GM21360 (cell line): ENCODE measurements around the gene SOS1.

ENCODE experiments used
- ATAC-seq: cut with Tn5 transposase; IDR thresholded peaks from one replicate; pipeline ENCODE4 v1.9.1; 2021; ENCODE audit warnings: mild to moderate bottlenecking, moderate library complexity; ENCODE audit not compliant: unreplicated experiment

The SOS1 gene

DNA sequence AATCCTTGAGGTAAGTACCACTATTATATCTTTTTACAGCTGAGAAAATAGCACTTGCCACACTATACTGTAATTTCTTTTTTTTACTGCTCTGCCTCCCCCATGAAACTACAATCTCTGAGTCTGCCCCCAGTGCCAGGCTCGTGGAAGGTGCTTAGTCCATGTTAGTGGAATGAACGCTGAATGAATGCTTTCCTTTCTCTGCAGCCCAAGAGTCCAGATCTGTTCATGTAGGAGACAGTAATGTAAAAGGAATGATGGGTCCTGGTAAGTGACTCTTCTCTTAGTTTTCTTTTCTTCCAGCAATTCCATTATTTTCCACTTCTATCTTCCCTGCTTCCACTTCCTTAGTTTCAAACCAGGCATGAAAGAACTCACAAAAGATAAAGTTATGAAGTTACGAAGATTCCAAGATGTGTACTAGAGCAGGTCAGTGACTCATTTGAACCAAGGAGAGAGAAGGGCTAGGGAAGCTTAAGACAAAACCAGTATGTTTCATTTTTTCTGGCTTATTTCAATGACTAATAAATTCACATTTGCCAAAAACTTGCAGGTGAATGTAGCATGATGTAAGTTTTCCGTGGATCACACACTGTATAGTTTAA lies 185.2 kb downstream of the SOS1 start:
- ATAC-seq, result no peak

DNA sequence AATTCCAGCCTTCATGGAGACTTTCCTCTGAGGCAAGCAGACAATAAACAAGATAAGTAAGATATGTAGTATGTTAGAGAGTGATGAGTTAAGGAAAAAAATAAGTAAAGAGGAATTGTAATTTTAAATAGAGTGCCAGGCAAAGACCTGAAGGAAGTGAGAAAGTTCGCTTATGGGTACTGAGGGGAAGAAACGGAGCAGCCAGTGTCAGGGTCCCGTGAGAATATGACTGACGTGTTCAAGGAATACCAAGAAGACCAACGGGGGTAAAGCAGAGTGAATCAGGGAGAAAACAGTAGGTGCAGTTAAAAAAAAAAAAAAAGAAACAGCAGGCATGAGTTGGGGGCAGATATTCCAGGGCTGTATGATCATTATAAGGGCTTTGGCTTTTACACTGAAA lies 186.1 kb downstream of the SOS1 start:
- no peak for ATAC-seq

DNA sequence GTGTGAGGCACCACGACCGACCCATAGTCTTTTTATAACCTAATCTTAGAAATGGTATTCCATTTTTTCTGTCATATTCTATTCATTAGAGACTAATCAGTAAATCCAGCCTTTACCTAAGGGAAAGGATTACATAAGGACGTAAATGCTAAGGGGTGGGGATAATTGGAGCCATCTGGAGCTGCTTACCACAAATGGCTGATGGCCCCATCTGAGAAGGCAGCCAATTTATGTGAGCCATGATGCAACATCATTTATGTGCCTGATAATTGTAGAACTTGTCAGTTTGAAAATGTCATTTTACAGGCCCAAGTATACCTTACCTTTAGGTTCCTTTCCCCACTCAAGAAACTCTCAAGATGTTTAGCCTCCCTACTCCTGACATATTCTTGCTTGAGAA lies 187.2 kb downstream of the SOS1 start:
- no peak for ATAC-seq

DNA sequence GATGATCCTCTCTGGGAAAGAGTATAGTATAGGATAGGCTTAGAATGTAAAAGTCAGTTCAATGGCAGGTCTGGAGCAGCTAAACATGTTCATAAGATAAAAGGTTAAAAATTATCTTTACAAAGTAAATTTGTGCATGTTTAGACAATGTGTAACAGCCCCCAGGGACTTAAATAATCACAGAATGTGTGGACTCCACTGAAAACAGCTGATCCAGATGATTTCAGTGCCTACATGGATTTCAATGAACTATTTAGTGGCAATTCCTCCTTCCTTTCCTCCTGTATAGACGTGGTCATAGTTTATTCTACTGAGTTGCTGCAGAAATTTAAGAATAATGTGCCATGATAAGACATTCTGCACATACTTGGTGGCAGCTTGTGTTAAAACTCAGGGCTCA lies 188.3 kb downstream of the SOS1 start:
- ATAC-seq, result no peak
